Hepatocyte (in vitro differentiated cells): Measurements from ENCODE around the gene DNMT3A. TPM values are rescaled to one million over a fixed set of nuclear protein-coding genes. Genes with fewer than 3 reads are reported as not detected.

Experiments
- DNase-seq: peaks from one replicate; pipeline ENCODE4 v3.0.0-alpha.2; 2016; ENCODE audit warnings: low spot score
- H2AFZ ChIP-seq: fragments of 200-600 bp; sonication (generic); 2 replicates; pipeline ENCODE4 v1.6.0; 2016; ENCODE audit warnings: antibody characterized with exemption, mild to moderate bottlenecking
- H3K27ac ChIP-seq: fragments of 200-600 bp; sonication (generic); 2 replicates; pipeline ENCODE4 v1.5.1; 2016; ENCODE audit warnings: mild to moderate bottlenecking
- H3K27me3 ChIP-seq: fragments of 200-600 bp; sonication (generic); 2 replicates; pipeline ENCODE4 v1.6.1; 2016
- H3K36me3 ChIP-seq: fragments of 200-600 bp; sonication (generic); replicated peaks from 2 replicates; pipeline ENCODE4 v1.5.1; 2016; ENCODE audit warnings: low read depth; ENCODE audit not compliant: insufficient read depth
- H3K4me1 ChIP-seq: fragments of 200-600 bp; sonication (generic); 2 replicates; pipeline ENCODE4 v1.5.1; 2016; ENCODE audit warnings: mild to moderate bottlenecking, moderate library complexity; ENCODE audit not compliant: insufficient read depth
- H3K4me2 ChIP-seq: fragments of 200-600 bp; sonication (generic); 2 replicates; pipeline ENCODE4 v1.6.0; 2016
- H3K4me3 ChIP-seq: fragments of 200-600 bp; sonication (generic); 2 replicates; pipeline ENCODE4 v1.5.1; 2016; ENCODE audit warnings: mild to moderate bottlenecking
- H3K79me2 ChIP-seq: fragments of 200-600 bp; sonication (generic); 2 replicates; pipeline ENCODE4 v1.6.0; 2017; ENCODE audit warnings: mild to moderate bottlenecking
- H3K9me2 ChIP-seq: fragments of 200-600 bp; sonication (generic); replicated peaks from 2 replicates; pipeline ENCODE4 v1.6.0; 2017; ENCODE audit warnings: mild to moderate bottlenecking; ENCODE audit not compliant: insufficient read depth
- H3K9me3 ChIP-seq: fragments of 200-600 bp; sonication (generic); 2 replicates; pipeline ENCODE4 v1.5.1; 2016; ENCODE audit warnings: low read depth, mild to moderate bottlenecking
- H4K20me1 ChIP-seq: fragments of 200-600 bp; sonication (generic); 2 replicates; pipeline ENCODE4 v1.6.0; 2016; ENCODE audit warnings: mild to moderate bottlenecking; ENCODE audit not compliant: insufficient read depth, poor library complexity, severe bottlenecking
- CTCF ChIP-seq: fragments of 200-600 bp; sonication (generic); IDR thresholded peaks from 2 replicates; pipeline ENCODE4 v1.5.1; 2016; ENCODE audit warnings: antibody characterized with exemption, mild to moderate bottlenecking; ENCODE audit not compliant: poor library complexity
- EZH2 ChIP-seq: fragments of 200-600 bp; sonication (generic); IDR thresholded peaks from 2 replicates; pipeline ENCODE4 v1.6.1; 2016; ENCODE audit warnings: antibody characterized with exemption, mild to moderate bottlenecking, borderline replicate concordance
- EZH2phosphoT487 ChIP-seq: fragments of 200-600 bp; sonication (generic); IDR thresholded peaks from one replicate; pipeline ENCODE4 v1.6.1; 2018; ENCODE audit warnings: antibody characterized with exemption, mild to moderate bottlenecking, low read depth, moderate library complexity; ENCODE audit not compliant: unreplicated experiment, severe bottlenecking
- WGBS: methylation state at CpG from one replicate; pipeline ENCODE4 v1.1.6; 2016; ENCODE audit warnings: low lambda C conversion rate; ENCODE audit errors: missing lambda C conversion rate; 5-methylcytosine and 5-hydroxymethylcytosine counted together
- polyA plus RNA-seq: library from polyadenylated mRNA; unstranded; fragments of >200 nt; fragmentation: Nextera tagmentation; extraction: Ambion mirVana; gene quantifications from 2 replicates; pipeline ENCODE4 v1.2.1, GENCODE V29; 2016
- total RNA-seq: library from RNA; depleted of rRNA; stranded (reverse); fragments of >200 nt; gene quantifications from 2 replicates; pipeline ENCODE4 v1.2.3, GENCODE V29; 2014

Gene DNMT3A
- total and polyA plus RNA-seq, 2 experiments from 2014 or later, result 28.3 to 43.8 TPM

GRCh38 chr2:25323042-25323514, 18.6 kb downstream of the DNMT3A start:
- Histone ChIP-seq H3K9me3 (no peaks in the 10 kb centered on the region), H3K79me2 (peaks cover 90% of the 10 kb centered on the region), H3K27me3 (no peaks in the 10 kb centered on the region), H3K4me2 (peak overlapping the region; percentile 28), H3K9me2 (no peaks in the 10 kb centered on the region), H3K4me3 (no peak overlapping the region), H3K27ac (peak overlapping the region; percentile 31), H3K4me1 (no peaks in the 10 kb centered on the region), H4K20me1 (peaks cover 34% of the 10 kb centered on the region), H2AFZ (no peak overlapping the region), H3K36me3 (no peaks in the 10 kb centered on the region)
- TF ChIP-seq CTCF, result no peak
- TF ChIP-seq EZH2phosphoT487, result no peak
- TF ChIP-seq EZH2, result no peak
- WGBS, result 69% methylated on average over 13 of the region's 13 CpGs
- no peak for DNase-seq

- H3K4me3 ChIP-seq, result no peak overlapping the region
- H3K4me2 ChIP-seq, result no peak overlapping the region
- peaks cover 35% of the 10 kb centered on the region for H4K20me1 ChIP-seq
- no peak overlapping the region for H3K27ac ChIP-seq
- no peak overlapping the region for H2AFZ ChIP-seq
- H3K36me3 ChIP-seq, result no peaks in the 10 kb centered on the region
- DNase-seq, result no peak
- H3K27me3 ChIP-seq, result no peaks in the 10 kb centered on the region
- no peaks in the 10 kb centered on the region for H3K4me1 ChIP-seq
- H3K79me2 ChIP-seq, result peaks cover 85% of the 10 kb centered on the region
- H3K9me2 ChIP-seq, result no peaks in the 10 kb centered on the region
- WGBS, result 88% methylated on average over 8 of the region's 9 CpGs
- no peaks in the 10 kb centered on the region for H3K9me3 ChIP-seq
- TF ChIP-seq CTCF, result no peak
- no peak for TF ChIP-seq EZH2
- no peak for TF ChIP-seq EZH2phosphoT487
These were observed 19.4 kb downstream of the DNMT3A start for GRCh38 chr2:25322312-25322711.

- H3K4me1 ChIP-seq, result peaks cover 4% of the 10 kb centered on the region
- WGBS, result 94% methylated on average over 3 of the region's 3 CpGs
- no peaks in the 10 kb centered on the region for H3K27me3 ChIP-seq
- no peaks in the 10 kb centered on the region for H3K9me2 ChIP-seq
- no peak overlapping the region for H3K4me3 ChIP-seq
- peaks cover 48% of the 10 kb centered on the region for H4K20me1 ChIP-seq
- no peaks in the 10 kb centered on the region for H3K36me3 ChIP-seq
- DNase-seq, result no peak
- H3K27ac ChIP-seq, result no peak overlapping the region
- no peaks in the 10 kb centered on the region for H3K9me3 ChIP-seq
- TF ChIP-seq CTCF (no peak), EZH2 (no peak), EZH2phosphoT487 (no peak)
- H2AFZ ChIP-seq, result no peak overlapping the region
- no peak overlapping the region for H3K4me2 ChIP-seq
- peaks cover 80% of the 10 kb centered on the region for H3K79me2 ChIP-seq
These were observed 21.6 kb downstream of the DNMT3A start for GRCh38 chr2:25320077-25320476.

GRCh38 chr2:25316101-25316500, 25.6 kb downstream of the DNMT3A start:
- no peaks in the 10 kb centered on the region for H3K27me3 ChIP-seq
- TF ChIP-seq EZH2phosphoT487 (no peak), EZH2 (no peak), CTCF (no peak)
- H3K79me2 ChIP-seq, result peaks cover 55% of the 10 kb centered on the region
- WGBS, result 80% methylated on average over 8 of the region's 8 CpGs
- no peak overlapping the region for H3K4me2 ChIP-seq
- H2AFZ ChIP-seq, result no peak overlapping the region
- H3K9me2 ChIP-seq, result no peaks in the 10 kb centered on the region
- peaks cover 12% of the 10 kb centered on the region for H3K4me1 ChIP-seq
- no peaks in the 10 kb centered on the region for H3K9me3 ChIP-seq
- peak overlapping the region; percentile 90 for H3K27ac ChIP-seq
- no peak for DNase-seq
- peaks cover 30% of the 10 kb centered on the region for H4K20me1 ChIP-seq
- H3K36me3 ChIP-seq, result no peaks in the 10 kb centered on the region
- no peak overlapping the region for H3K4me3 ChIP-seq
